Activated T-helper 2 cell treated with anti-CD3 and anti-CD28 coated beads, Interferon-gamma antibody, Interleukin-2, Interleukin-4, amounts not matched to agents 10 μg/mL and 5 μg/mL and 100 μg/mL, durations not matched to agents 14 hours and 24 hours and 36 hours (primary cell): ENCODE results near the gene KIF26A. TPM values are rescaled to one million over a fixed set of nuclear protein-coding genes. Genes with fewer than 3 reads are reported as not detected.
A peak's percentile ranks its signal among the peaks of the same experiment; 100 is the strongest.

Experiments used
- DNase-seq: peaks from one replicate; pipeline ENCODE4 v3.0.0; 2021; ENCODE audit warnings: low spot score
- H3K27ac Mint-ChIP-seq: one replicate; pipeline ENCODE4 v1.8.0; 2021; ENCODE audit warnings: mixed read lengths
- H3K27me3 Mint-ChIP-seq: one replicate; pipeline ENCODE4 v1.8.0; 2021; ENCODE audit warnings: low read depth, mixed read lengths
- H3K36me3 Mint-ChIP-seq: one replicate; pipeline ENCODE4 v1.8.0; 2021; ENCODE audit warnings: low read depth, mixed read lengths
- H3K4me1 Mint-ChIP-seq: one replicate; pipeline ENCODE4 v1.8.0; 2021; ENCODE audit warnings: low read depth, mixed read lengths
- H3K4me3 Mint-ChIP-seq: one replicate; pipeline ENCODE4 v1.8.0; 2021; ENCODE audit warnings: low read depth, mild to moderate bottlenecking, moderate library complexity, mixed read lengths
- H3K9me3 Mint-ChIP-seq: one replicate; pipeline ENCODE4 v1.8.0; 2021; ENCODE audit warnings: mixed read lengths
- intact Hi-C: fragments of 100-400 bp; cut with micrococcal nuclease; formaldehyde crosslinking; loops from one replicate; pipeline ENCODE4 v1.15.1; 2023
- total RNA-seq: library from RNA; stranded (reverse); gene quantifications from 2 replicates; pipeline ENCODE4 v1.2.3, GENCODE V29; 2022

The KIF26A gene
- total RNA-seq, 1 donor from 2014 or later = 0.34 TPM

- intact Hi-C loops = no loop called here
- Mint-ChIP-seq H3K27me3 (peaks cover 10% of the 10 kb centered on the region), H3K4me1 (no peaks in the 10 kb centered on the region), H3K27ac (no peak overlapping the region), H3K36me3 (no peaks in the 10 kb centered on the region), H3K4me3 (no peak overlapping the region), H3K9me3 (no peaks in the 10 kb centered on the region)
- no peak for DNase-seq
These were observed 25.5 kb upstream of the KIF26A start for GRCh38 chr14:104112609-104113571.

GRCh38 chr14:104113631-104114420 lies 24.6 kb upstream of the KIF26A start:
- Mint-ChIP-seq H3K4me1 (no peaks in the 10 kb centered on the region), H3K9me3 (no peaks in the 10 kb centered on the region), H3K36me3 (no peaks in the 10 kb centered on the region), H3K27me3 (peaks cover 14% of the 10 kb centered on the region), H3K4me3 (no peak overlapping the region), H3K27ac (no peak overlapping the region)
- intact Hi-C loops = no loop called here
- DNase-seq = no peak

- Mint-ChIP-seq H3K4me3 (no peak overlapping the region), H3K4me1 (no peaks in the 10 kb centered on the region), H3K27ac (no peak overlapping the region), H3K36me3 (no peaks in the 10 kb centered on the region), H3K27me3 (peaks cover 16% of the 10 kb centered on the region), H3K9me3 (no peaks in the 10 kb centered on the region)
- intact Hi-C loops = no loop called here
- no peak for DNase-seq
These were observed 23.8 kb upstream of the KIF26A start for GRCh38 chr14:104114421-104115130.

GRCh38 chr14:104115131-104115600 lies 23.2 kb upstream of the KIF26A start:
- no peak for DNase-seq
- Mint-ChIP-seq H3K27me3 (peaks cover 16% of the 10 kb centered on the region), H3K9me3 (no peaks in the 10 kb centered on the region), H3K4me1 (no peaks in the 10 kb centered on the region), H3K27ac (no peak overlapping the region), H3K4me3 (no peak overlapping the region), H3K36me3 (no peaks in the 10 kb centered on the region)
- intact Hi-C loops = no loop called here

GRCh38 chr14:104115691-104116287 lies 22.6 kb upstream of the KIF26A start:
- no peak overlapping the region for H3K4me3 Mint-ChIP-seq
- peaks cover 18% of the 10 kb centered on the region for H3K27me3 Mint-ChIP-seq
- no peaks in the 10 kb centered on the region for H3K9me3 Mint-ChIP-seq
- no peak for DNase-seq
- H3K27ac Mint-ChIP-seq = no peak overlapping the region
- intact Hi-C loops = no loop called here
- no peaks in the 10 kb centered on the region for H3K4me1 Mint-ChIP-seq
- no peaks in the 10 kb centered on the region for H3K36me3 Mint-ChIP-seq

GRCh38 chr14:104116288-104116755 lies 22.1 kb upstream of the KIF26A start:
- intact Hi-C loops = no loop called here
- Mint-ChIP-seq H3K9me3 (no peaks in the 10 kb centered on the region), H3K27ac (no peak overlapping the region), H3K4me1 (no peaks in the 10 kb centered on the region), H3K4me3 (no peak overlapping the region), H3K36me3 (no peaks in the 10 kb centered on the region), H3K27me3 (peaks cover 21% of the 10 kb centered on the region)
- no peak for DNase-seq

- H3K4me3 Mint-ChIP-seq = no peak overlapping the region
- peaks cover 23% of the 10 kb centered on the region for H3K27me3 Mint-ChIP-seq
- H3K4me1 Mint-ChIP-seq = no peaks in the 10 kb centered on the region
These were observed 21.5 kb upstream of the KIF26A start for GRCh38 chr14:104116756-104117340.

GRCh38 chr14:104117341-104118005 lies 20.9 kb upstream of the KIF26A start:
- Mint-ChIP-seq H3K4me3 (peak overlapping the region; percentile 26), H3K9me3 (no peaks in the 10 kb centered on the region), H3K36me3 (no peaks in the 10 kb centered on the region), H3K27ac (no peak overlapping the region), H3K27me3 (peaks cover 23% of the 10 kb centered on the region), H3K4me1 (no peaks in the 10 kb centered on the region)
- intact Hi-C loops = no loop called here
- no peak for DNase-seq

More at GRCh38 chr14:104116756-104117340, 21.5 kb upstream of the KIF26A start:
- Mint-ChIP-seq H3K27ac (no peak overlapping the region), H3K36me3 (no peaks in the 10 kb centered on the region), H3K9me3 (no peaks in the 10 kb centered on the region)
- DNase-seq = no peak
- intact Hi-C loops = no loop called here

- Mint-ChIP-seq H3K4me1 (no peaks in the 10 kb centered on the region), H3K4me3 (no peak overlapping the region), H3K27me3 (peaks cover 23% of the 10 kb centered on the region), H3K36me3 (no peaks in the 10 kb centered on the region), H3K27ac (no peak overlapping the region), H3K9me3 (no peaks in the 10 kb centered on the region)
- no peak for DNase-seq
- intact Hi-C loops = no loop called here
These were observed 20.2 kb upstream of the KIF26A start for GRCh38 chr14:104118006-104118844.

GRCh38 chr14:104119119-104119487 lies 19.3 kb upstream of the KIF26A start:
- no peaks in the 10 kb centered on the region for H3K36me3 Mint-ChIP-seq
- no peak overlapping the region for H3K4me3 Mint-ChIP-seq
- no peak overlapping the region for H3K27ac Mint-ChIP-seq
- peaks cover 25% of the 10 kb centered on the region for H3K27me3 Mint-ChIP-seq
- H3K9me3 Mint-ChIP-seq = peaks cover 6% of the 10 kb centered on the region
- no peaks in the 10 kb centered on the region for H3K4me1 Mint-ChIP-seq
- no peak for DNase-seq
- intact Hi-C loops = no loop called here
